VCaP (cell line): ENCODE results near the gene SLC17A9.
A peak's percentile ranks its signal among the peaks of the same experiment; 100 is the strongest.

Experiments used
- H3K27ac ChIP-seq: fragments of 450-650 bp; 2 replicates; pipeline ENCODE4 v1.5.1; 2017
- CTCF ChIP-seq: fragments of 450-650 bp; conservative IDR thresholded peaks from 2 replicates; pipeline ENCODE4 v1.5.1; 2017; ENCODE audit warnings: mild to moderate bottlenecking, moderate library complexity

SLC17A9 gene

GRCh38 chr20:62922451-62922921, 30.0 kb upstream of the SLC17A9 start:
- peak overlapping the region; percentile 98 for H3K27ac ChIP-seq
- no peak for TF ChIP-seq CTCF

GRCh38 chr20:62923059-62923668, 29.3 kb upstream of the SLC17A9 start:
- H3K27ac ChIP-seq, result peak overlapping the region; percentile 98

GRCh38 chr20:62923669-62924441, 28.7 kb upstream of the SLC17A9 start:
- peak overlapping the region; percentile 98 for H3K27ac ChIP-seq
- no peak for TF ChIP-seq CTCF

DNA sequence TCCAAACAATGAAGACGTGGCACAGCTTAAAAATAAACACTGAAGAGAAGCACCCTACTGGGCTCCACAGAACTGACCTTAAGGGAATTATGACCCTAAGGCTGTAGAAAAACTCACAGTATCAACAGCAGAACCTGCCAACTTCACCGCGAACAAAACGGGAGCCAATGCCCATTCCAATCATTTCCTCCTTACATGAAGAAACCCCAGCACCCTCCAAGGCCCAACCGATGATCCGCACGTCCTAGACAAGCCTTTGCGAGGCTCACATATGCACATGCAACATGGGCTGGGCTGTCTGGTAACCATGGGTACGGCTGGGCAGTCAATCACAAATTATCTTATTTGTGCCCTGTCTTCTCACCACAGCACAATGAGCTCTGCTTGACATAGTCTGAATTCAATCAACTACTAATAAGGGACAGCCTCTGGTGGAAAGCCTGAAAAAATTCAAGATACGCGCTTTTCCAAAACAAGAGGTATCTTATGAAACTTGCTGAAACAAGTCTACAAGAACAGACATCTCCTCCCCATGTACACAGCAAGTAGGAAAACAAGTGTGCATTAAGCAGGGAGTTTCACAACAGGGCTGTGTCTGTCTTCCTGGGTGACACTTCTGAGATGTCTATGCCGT, 27.9 kb upstream of the SLC17A9 start:
- H3K27ac ChIP-seq, result peak overlapping the region; percentile 98
- no peak for TF ChIP-seq CTCF

DNA sequence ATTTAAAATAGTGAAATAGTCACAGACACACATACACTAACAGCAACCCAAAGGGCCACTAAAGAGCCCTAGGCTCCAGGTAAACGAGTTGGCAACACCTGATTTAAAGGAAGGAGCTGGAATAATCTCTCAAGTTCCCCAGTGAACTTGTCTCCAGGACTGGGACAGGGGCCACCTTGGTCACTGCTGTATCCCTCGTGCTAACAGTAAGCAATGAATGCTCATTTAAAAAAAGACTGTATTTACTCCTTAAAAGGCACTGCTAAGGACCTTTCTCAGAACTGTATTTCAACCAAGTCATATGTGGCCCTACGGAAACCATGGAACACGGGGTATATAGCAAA, 27.5 kb upstream of the SLC17A9 start:
- TF ChIP-seq CTCF, result no peak

GRCh38 chr20:62925420-62926228, 26.9 kb upstream of the SLC17A9 start:
- peak overlapping the region; percentile 98 for H3K27ac ChIP-seq
- no peak for TF ChIP-seq CTCF

More for the DNA sequence above, 27.5 kb upstream of the SLC17A9 start:
- peak overlapping the region; percentile 98 for H3K27ac ChIP-seq

- peak; percentile 71 for TF ChIP-seq CTCF
- H3K27ac ChIP-seq, result peak within 1 kb of the TSS; percentile 98
These were observed 26.0 kb upstream of the SLC17A9 start, which contains the start of gene DIDO1 for GRCh38 chr20:62926229-62927127. DIDO1 (minus strand) TSS chr20:62926505.
